GM19455 (cell line): ENCODE data around the gene FADS2.

ENCODE experiments used
- ATAC-seq: cut with Tn5 transposase; IDR thresholded peaks from one replicate; pipeline ENCODE4 v1.9.1; 2021; ENCODE audit not compliant: unreplicated experiment

FADS2 gene

DNA sequence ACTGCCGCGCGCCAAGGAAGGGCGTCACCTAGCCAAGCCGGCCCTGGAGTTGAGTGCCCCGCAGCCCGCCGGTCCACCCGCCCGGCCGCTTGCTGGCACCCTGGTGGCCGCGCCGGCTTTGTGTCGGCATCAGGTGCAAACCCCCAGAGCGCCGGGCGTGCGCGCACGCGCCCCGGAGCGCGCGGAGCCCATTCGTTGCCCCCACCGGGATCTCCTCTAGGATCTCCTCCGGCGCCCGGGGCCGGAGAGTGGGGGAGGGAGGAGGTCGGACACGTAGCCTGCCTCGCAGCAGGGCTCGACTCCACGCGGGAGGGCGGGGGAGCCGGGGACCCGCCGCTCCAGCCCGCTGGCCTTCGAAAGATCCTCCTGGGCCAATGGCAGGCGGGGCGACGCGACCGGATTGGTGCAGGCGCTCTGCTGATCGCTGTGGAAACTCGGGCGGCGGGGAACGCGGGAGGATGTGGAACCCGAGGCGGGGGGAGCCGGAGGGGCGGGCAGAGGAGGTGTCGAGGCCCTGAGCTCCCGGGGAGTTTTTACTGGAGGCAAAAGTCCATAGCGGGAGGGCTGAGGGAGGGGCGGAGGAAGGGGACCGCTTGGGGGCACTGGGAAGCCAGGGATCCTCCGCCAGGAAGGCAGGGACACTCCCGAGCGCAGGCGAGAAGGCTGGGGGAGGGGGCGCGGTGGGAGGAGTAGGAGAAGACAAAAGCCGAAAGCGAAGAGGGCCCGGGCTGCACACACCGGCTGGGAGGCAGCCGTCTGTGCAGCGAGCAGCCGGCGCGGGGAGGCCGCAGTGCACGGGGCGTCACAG, at the start of gene FADS2:
TSS of gene FADS2 (plus strand) at position 730 of the 808 bp plus-strand sequence. CDS start 91 bp downstream, outside the sequence.
- ATAC-seq, result peak; percentile 77

DNA sequence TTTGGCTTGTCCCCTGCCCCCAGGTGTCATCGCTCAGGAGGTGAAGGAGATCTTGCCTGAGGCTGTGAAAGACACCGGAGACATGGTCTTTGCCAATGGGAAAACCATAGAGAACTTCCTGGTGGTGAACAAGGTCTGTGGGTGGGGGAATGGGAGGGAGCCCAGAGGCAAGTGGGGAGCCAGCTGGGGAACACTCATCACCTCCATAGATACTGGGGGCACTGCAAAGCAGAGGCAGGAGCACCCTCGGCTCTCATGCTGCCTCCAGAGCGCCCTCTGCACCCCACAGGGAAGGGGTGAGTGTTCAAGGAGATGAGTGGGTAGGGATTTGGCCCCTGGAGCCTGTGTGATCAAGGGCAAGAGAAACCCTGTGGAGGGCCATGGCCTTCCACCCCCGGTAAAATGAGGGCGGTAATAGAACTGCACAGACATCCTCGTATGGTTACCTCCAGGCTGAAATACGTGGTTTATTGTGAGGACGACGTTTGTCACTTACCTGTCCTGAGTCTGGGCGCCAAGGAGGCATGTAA, 49.7 kb upstream of the FADS2 start:
- ATAC-seq, result no peak

DNA sequence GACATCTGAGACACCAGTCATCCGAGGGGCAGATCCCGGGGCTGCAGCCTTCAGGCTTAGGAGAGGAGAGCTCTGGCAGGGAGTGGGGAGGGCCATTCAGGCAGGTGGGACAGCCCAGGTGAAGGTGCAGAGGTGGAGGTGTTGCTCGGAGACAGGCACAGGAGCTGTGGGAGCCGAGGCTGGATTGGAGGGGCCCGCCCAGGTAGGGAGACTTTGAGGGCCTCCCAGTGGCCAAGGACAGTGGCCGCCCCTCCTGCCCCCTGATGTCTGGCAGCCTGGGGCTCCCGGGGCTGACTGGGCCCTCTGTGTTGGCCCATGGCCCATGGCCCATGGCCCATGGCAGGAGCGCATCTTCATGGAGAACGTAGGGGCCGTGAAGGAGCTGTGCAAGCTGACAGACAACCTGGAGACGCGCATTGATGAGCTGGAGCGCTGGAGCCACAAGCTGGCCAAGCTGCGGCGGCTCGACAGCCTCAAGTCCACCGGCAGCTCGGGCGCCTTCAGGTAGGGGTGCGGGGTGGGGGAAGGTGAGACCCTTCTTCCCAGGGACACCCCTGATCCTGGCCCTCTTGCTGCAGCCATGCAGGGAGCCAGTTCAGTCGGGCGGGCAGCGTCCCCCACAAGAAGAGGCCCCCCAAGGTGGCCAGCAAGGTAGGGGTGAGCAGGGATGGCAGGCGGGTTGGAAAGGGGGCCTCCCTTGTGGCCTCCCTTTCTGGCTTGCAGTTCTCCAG, 49.0 kb upstream of the FADS2 start:
- ATAC-seq, result no peak

GRCh38 chr11:61779666-61780525, 48.2 kb upstream of the FADS2 start:
- ATAC-seq, result no peak

DNA sequence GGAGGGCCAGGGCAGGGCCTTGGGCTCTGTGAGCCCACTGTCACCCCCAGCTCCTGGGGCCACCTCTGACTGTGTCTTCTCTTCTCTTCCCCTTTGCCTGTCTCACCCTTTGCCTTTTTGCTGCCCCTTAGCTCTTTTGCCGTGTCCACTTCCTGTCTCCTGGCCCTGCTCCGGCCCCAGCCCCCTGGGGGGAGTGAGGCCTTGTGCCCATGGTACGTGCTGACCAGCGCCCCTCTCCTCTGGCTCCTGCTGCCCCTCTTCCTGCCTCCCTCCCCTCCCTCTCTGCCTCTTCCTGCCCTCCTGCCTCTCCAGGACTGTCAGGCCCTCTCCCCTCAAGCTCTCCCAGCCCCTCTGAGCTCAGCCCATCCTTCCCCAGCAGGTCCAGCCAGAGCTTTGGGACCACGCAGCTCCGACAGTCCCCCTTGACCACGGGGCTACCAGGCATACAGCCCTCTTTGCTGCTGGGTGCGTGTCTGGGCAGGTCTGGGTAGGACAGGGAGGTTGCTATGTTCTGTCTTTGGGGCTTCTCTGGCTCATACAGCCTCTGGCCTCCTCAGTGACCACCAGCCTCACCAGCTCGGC, 47.4 kb upstream of the FADS2 start:
- ATAC-seq, result no peak

DNA sequence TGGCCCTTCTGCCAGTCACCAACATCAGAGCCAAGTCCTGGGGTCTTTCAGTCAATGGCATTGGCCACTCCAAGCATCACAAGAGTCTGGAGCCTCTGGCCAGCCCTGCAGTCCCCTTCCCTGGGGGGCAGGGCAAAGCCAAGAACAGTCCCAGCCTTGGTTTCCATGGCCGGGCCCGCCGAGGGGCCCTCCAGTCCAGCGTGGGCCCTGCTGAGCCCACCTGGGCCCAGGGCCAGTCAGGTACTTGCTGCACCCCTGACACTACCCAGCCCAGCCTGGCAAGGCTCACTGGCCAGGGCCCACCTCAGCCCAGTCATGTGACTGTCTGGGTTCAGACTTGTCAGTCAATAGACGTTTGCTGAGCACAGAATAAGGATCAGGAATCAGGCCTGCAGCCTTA, 46.5 kb upstream of the FADS2 start:
- no peak for ATAC-seq

GRCh38 chr11:61782299-61782698, 45.8 kb upstream of the FADS2 start:
- no peak for ATAC-seq

- no peak for ATAC-seq
Observed at GRCh38 chr11:61782841-61783240, 45.3 kb upstream of the FADS2 start.

GRCh38 chr11:61783717-61784505, 44.2 kb upstream of the FADS2 start:
- no peak for ATAC-seq

DNA sequence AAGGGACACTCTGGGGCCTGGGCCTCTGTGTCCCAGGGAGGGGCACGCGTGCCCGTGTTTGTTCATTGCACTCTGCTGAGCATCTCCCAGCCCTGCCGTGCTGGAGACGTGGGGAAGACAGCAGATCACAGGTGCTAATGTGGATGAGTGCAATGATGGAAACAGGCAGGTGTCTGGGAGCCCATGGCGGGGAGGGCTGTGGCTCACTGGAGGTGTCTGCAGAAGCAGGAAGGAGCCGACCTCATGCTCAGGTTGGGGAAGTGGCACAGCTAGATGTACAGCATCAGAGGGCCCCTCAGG, 43.6 kb upstream of the FADS2 start:
- ATAC-seq, result no peak

- no peak for ATAC-seq
Observed at GRCh38 chr11:61785837-61786402, 42.2 kb upstream of the FADS2 start.

GRCh38 chr11:61787928-61788491, 40.1 kb upstream of the FADS2 start:
- no peak for ATAC-seq

- peak; percentile 34 for ATAC-seq
Observed at GRCh38 chr11:61791737-61792309, 36.3 kb upstream of the FADS2 start.

DNA sequence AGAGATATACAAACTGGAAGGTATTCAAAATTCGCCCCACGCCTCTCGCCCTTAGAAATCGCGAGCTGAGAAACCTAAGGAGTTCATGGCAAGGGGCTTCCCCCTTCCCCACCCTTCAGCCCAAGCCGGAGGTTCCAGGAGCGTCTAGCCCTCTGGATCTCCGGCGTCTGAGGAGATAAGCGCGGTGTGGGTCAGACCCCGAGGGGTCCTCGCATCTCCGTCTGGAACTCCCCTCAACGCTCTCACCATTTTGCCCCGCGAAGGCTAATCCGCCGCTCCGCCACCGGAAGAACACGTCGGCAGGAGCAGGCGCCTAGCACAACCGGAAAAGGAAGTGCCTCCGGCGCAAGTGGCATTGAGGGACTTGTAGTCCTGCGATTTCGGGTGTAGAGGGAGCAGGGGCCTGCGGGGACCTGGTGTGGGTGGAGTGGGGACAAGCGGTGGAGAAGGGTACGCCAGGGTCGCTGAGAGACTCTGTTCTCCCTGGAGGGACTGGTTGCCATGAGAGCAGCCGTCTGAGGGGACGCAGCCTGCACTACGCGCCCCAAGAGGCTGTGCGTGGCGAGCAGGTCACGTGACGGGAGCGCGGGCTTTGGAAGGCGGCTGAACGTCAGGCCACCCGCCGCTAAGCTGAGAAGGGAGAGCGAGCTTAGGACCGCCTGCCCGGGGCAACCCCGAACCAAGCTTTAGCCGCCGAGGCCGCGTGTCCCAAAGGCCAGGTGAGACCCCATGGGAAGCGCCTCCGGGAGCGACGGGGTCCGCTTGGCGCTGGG, 35.6 kb upstream of the FADS2 start, which contains the start of the genes FEN1 and TMEM258:
TSS of gene FEN1 (plus strand) at position 602 of the 773 bp plus-strand sequence. CDS start 2,451 bp downstream, outside the sequence.
TSS of gene TMEM258 (minus strand) at position 290 of the 773 bp plus-strand sequence. CDS start at position 249, 41 bp downstream.
- ATAC-seq, result peak; percentile 82

GRCh38 chr11:61793083-61793828, 34.8 kb upstream of the FADS2 start:
- peak; percentile 29 for ATAC-seq

- no peak for ATAC-seq
Observed at GRCh38 chr11:61793829-61794204, 34.3 kb upstream of the FADS2 start.

- no peak for ATAC-seq
Observed at GRCh38 chr11:61794579-61794978, 33.5 kb upstream of the FADS2 start.
